ENCODE measurements around the gene TMEM239.

TMEM239 gene

DNA sequence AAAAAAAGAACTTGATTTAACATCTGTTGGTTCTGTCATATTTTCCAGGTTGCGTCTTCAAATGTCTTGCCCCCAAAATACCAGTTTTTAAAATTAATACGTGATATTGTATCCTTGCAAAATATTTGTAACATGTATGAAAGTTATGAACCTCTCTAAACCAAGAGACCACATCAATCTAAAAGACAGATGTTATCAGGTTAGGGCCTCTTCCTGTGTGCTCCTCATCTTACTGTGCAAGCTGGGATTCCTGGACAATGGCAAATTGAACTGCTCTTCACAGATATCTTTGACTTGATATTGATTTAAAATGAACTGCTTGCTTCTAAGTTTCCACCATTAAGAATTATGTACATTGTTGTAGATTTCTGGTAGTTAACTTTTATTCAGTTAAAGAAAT is 9.6 kb downstream of the TMEM239 start:
- TF ChIP-seq, protein P1, sequence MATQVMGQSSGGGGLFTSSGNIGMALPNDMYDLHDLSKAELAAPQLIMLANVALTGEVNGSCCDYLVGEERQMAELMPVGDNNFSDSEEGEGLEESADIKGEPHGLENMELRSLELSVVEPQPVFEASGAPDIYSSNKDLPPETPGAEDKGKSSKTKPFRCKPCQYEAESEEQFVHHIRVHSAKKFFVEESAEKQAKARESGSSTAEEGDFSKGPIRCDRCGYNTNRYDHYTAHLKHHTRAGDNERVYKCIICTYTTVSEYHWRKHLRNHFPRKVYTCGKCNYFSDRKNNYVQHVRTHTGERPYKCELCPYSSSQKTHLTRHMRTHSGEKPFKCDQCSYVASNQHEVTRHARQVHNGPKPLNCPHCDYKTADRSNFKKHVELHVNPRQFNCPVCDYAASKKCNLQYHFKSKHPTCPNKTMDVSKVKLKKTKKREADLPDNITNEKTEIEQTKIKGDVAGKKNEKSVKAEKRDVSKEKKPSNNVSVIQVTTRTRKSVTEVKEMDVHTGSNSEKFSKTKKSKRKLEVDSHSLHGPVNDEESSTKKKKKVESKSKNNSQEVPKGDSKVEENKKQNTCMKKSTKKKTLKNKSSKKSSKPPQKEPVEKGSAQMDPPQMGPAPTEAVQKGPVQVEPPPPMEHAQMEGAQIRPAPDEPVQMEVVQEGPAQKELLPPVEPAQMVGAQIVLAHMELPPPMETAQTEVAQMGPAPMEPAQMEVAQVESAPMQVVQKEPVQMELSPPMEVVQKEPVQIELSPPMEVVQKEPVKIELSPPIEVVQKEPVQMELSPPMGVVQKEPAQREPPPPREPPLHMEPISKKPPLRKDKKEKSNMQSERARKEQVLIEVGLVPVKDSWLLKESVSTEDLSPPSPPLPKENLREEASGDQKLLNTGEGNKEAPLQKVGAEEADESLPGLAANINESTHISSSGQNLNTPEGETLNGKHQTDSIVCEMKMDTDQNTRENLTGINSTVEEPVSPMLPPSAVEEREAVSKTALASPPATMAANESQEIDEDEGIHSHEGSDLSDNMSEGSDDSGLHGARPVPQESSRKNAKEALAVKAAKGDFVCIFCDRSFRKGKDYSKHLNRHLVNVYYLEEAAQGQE (IDR thresholded peaks at IDR 0.05; ENCODE audit: insufficient read depth in 1 of 2, low read depth in 2 of 2, low read length in 2 of 2): no peak
- TF ChIP-seq SIN3A (IDR thresholded peaks at IDR 0.05; ENCODE audit: borderline replicate concordance, insufficient read depth, low read length) (no peak), FOXP2 (optimal IDR thresholded peaks at IDR 0.05; ENCODE audit: borderline replicate concordance, extremely low read depth, extremely low read length, insufficient read depth) (no peak), POLR2AphosphoS5 (IDR thresholded peaks at IDR 0.05; ENCODE audit: low read depth, low read length) (no peak)

DNA sequence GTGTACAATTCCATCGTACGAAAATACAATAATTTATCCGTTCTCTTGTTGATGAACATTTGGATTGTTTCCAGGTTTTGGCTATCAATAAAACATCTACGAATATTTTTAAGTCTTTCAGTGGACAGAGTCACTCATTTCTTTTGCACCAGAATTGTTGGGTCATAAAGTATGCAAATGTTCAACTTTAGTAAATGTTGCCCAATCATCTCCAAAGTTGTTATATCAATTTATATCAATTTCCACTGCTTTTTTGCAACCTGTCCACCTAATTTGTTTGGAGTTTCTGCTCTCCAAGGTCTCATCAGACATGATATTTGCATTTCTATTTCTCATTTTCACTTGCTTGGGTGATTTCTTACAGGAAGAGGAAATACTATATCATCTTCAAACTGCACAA is 10.5 kb downstream of the TMEM239 start:
- no peak for TF ChIP-seq TAF1 (IDR thresholded peaks at IDR 0.05; ENCODE audit: borderline replicate concordance, insufficient read depth, low read length)

DNA sequence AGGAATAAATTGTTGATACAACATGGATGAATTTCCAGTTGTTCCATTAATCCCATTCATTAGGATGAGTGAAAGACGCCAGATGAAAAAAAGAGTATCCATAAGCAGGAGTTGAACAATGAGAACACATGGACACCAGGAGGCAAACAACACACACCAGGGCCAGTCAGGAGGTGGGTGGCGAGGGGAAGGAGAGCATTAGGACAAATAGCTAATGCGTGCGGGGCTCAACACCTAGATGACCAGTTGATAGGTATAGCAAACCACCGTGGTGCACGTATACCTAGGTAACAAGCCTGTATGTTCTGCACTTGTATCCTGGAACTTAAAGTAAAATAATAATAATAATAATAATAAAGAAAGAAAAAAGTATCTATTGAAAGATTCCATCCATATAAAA is 13.2 kb downstream of the TMEM239 start:
- no peak for TF ChIP-seq POLR2AphosphoS5 (IDR thresholded peaks at IDR 0.05; ENCODE audit: low read depth, low read length)
- no peak for TF ChIP-seq TAF1 (IDR thresholded peaks at IDR 0.05; ENCODE audit: borderline replicate concordance, insufficient read depth, low read length)
- TF ChIP-seq FOXP2 (optimal IDR thresholded peaks at IDR 0.05; ENCODE audit: borderline replicate concordance, extremely low read depth, extremely low read length, insufficient read depth): no peak
- no peak for TF ChIP-seq SIN3A (IDR thresholded peaks at IDR 0.05; ENCODE audit: borderline replicate concordance, insufficient read depth, low read length)
- TF ChIP-seq, protein P1 (IDR thresholded peaks at IDR 0.05; ENCODE audit: insufficient read depth in 1 of 2, low read depth in 2 of 2, low read length in 2 of 2): no peak

DNA sequence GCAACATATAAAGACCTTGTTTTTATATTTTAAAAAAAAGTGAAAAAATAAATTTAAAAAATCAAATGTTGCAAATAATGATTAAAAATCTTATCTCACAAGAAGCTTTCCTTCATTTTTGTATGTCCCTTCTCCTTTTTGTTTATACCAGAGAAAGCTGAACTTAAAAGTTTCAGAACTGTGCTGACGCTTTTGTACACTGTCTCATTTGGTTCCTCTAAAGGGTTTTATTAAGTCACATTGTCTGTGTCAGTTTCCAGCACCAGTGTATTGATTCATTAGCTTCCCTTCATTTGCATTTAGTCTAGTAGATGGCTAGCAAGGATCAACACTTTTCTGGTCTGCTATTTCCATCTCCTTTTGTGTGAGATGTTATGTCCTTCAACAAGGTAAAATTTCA is 17.6 kb downstream of the TMEM239 start:
- TF ChIP-seq, protein P1 (IDR thresholded peaks at IDR 0.05; ENCODE audit: insufficient read depth in 1 of 2, low read depth in 2 of 2, low read length in 2 of 2): no peak
- TF ChIP-seq TAF1 (IDR thresholded peaks at IDR 0.05; ENCODE audit: borderline replicate concordance, insufficient read depth, low read length): no peak
- TF ChIP-seq FOXP2 (optimal IDR thresholded peaks at IDR 0.05; ENCODE audit: borderline replicate concordance, extremely low read depth, extremely low read length, insufficient read depth): no peak
- no peak for TF ChIP-seq POLR2AphosphoS5 (IDR thresholded peaks at IDR 0.05; ENCODE audit: low read depth, low read length)
- no peak for TF ChIP-seq SIN3A (IDR thresholded peaks at IDR 0.05; ENCODE audit: borderline replicate concordance, insufficient read depth, low read length)

DNA sequence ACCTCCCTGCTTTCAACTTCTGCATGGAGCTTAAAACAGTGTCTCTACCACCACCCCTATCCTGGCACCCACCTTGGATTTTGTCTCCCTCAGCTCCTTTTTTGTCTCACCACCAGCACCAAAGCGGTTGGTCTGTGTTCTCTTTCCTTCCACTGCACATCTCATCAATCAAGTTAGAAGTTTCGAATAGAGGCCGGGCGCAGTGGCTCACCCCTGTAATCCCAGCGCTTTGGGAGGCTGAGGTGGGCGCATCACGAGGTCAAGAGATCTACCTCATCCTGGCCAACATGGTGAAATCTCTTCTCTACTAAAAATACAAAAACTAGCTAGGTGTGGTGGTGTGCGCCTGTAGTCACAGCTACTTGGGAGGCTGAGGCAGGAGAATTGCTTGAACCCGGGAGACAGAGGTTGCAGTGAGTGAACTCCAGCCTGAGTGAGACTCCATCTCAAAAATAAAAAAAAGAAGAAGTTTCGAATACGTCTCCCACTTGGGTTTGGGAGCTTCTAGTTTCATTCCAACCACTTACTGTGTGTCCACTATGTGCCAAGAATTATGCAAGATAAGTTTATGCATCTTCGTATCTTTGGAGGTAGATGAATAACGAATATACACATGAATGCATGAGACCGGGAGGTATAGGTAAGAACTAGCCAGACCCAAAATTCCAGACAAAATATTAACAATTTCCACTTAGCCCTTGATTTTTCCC is 18.4 kb downstream of the TMEM239 start:
- TF ChIP-seq SIN3A (IDR thresholded peaks at IDR 0.05; ENCODE audit: borderline replicate concordance, insufficient read depth, low read length): no peak

DNA sequence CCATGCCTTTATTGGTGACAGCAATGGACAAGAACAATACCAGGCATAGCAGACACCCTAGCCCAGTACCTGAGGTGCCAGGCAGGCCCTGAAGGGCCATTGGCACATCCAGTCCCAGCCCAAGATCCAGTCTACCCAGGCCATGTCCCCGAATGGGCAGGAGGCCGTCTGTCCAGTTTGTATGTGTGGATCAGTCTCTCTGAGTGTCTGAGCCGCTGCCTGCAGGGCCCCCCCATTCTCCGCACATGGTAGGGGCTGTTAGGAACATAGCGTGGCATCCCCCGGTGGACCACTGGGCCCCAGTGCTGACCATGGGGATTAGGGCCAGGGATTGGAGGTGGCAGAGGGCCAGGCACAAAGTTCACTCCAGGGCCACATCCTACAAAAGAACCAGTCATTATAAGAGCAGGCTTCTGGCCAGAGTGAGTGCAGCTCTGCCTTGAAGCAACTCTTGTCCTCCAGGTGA is 19.2 kb downstream of the TMEM239 start:
- TF ChIP-seq SIN3A (IDR thresholded peaks at IDR 0.05; ENCODE audit: borderline replicate concordance, insufficient read depth, low read length): no peak
- TF ChIP-seq POLR2AphosphoS5 (IDR thresholded peaks at IDR 0.05; ENCODE audit: low read depth, low read length): no peak
- no peak for TF ChIP-seq FOXP2 (optimal IDR thresholded peaks at IDR 0.05; ENCODE audit: borderline replicate concordance, extremely low read depth, extremely low read length, insufficient read depth)
- TF ChIP-seq TAF1 (IDR thresholded peaks at IDR 0.05; ENCODE audit: borderline replicate concordance, insufficient read depth, low read length): no peak

DNA sequence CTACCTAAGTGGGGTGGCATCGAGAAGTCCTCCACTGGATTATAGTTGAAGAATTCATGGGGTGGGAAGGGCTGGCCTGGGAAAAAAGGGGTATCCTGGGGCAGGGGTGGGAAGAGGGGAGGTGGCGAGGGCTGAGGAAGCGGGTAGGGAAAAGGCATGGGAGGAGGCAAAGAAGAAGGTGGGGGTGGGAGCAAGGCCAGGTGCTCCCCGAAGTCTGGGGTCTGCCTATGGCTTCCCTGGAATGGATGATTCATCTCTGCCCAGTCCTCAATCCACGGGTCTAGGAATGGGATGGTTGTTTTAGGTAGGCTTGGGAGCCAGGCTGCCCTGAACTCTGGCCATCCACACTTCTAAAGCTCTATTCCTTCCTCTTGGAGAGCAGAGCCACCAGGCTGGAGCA is 19.9 kb downstream of the TMEM239 start:
- TF ChIP-seq FOXP2 (optimal IDR thresholded peaks at IDR 0.05; ENCODE audit: borderline replicate concordance, extremely low read depth, extremely low read length, insufficient read depth): no peak
- TF ChIP-seq, protein P1 (IDR thresholded peaks at IDR 0.05; ENCODE audit: insufficient read depth in 1 of 2, low read depth in 2 of 2, low read length in 2 of 2): no peak
- no peak for TF ChIP-seq TAF1 (IDR thresholded peaks at IDR 0.05; ENCODE audit: borderline replicate concordance, insufficient read depth, low read length)
- no peak for TF ChIP-seq SIN3A (IDR thresholded peaks at IDR 0.05; ENCODE audit: borderline replicate concordance, insufficient read depth, low read length)

Data from PFSK-1 (cell line).